NB4 (cell line): ENCODE data around the gene USP6NL.

Experiments
- DNase-seq: peaks from one replicate; pipeline ENCODE4 v3.0.0; 2010; ENCODE audit warnings: low read depth
- H3K4me3 ChIP-seq: one replicate; pipeline ENCODE4 v1.5.1; 2011; ENCODE audit warnings: mild to moderate bottlenecking, low read depth, low read length, moderate library complexity
- MYC ChIP-seq: IDR thresholded peaks from 2 replicates; pipeline ENCODE4 v1.6.1; 2011; ENCODE audit warnings: low read depth, low read length
- POLR2A ChIP-seq: IDR thresholded peaks from 2 replicates; pipeline ENCODE4 v1.6.1; 2011; ENCODE audit warnings: mild to moderate bottlenecking; ENCODE audit not compliant: insufficient read length; ENCODE audit errors: extremely low read depth
- TF ChIP-seq, protein P1 (sequence below): IDR thresholded peaks from 2 replicates; pipeline ENCODE4 v1.6.1; 2011; ENCODE audit warnings: low read depth, low read length
- TF ChIP-seq, protein P2 (sequence below): IDR thresholded peaks from one replicate; pipeline ENCODE4 v1.5.1; 2012; ENCODE audit warnings: low read depth, low read length

Gene USP6NL

GRCh38 chr10:11581213-11581612 lies 30.2 kb downstream of the USP6NL start:
- TF ChIP-seq, protein P1, sequence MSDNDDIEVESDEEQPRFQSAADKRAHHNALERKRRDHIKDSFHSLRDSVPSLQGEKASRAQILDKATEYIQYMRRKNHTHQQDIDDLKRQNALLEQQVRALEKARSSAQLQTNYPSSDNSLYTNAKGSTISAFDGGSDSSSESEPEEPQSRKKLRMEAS: no peak
- no peak for TF ChIP-seq MYC
- TF ChIP-seq, protein P2, sequence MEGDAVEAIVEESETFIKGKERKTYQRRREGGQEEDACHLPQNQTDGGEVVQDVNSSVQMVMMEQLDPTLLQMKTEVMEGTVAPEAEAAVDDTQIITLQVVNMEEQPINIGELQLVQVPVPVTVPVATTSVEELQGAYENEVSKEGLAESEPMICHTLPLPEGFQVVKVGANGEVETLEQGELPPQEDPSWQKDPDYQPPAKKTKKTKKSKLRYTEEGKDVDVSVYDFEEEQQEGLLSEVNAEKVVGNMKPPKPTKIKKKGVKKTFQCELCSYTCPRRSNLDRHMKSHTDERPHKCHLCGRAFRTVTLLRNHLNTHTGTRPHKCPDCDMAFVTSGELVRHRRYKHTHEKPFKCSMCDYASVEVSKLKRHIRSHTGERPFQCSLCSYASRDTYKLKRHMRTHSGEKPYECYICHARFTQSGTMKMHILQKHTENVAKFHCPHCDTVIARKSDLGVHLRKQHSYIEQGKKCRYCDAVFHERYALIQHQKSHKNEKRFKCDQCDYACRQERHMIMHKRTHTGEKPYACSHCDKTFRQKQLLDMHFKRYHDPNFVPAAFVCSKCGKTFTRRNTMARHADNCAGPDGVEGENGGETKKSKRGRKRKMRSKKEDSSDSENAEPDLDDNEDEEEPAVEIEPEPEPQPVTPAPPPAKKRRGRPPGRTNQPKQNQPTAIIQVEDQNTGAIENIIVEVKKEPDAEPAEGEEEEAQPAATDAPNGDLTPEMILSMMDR: no peak
- TF ChIP-seq POLR2A: no peak
- DNase-seq: no peak
- H3K4me3 ChIP-seq: no peak overlapping the region

- TF ChIP-seq POLR2A (no peak), MYC (no peak)
- TF ChIP-seq, protein P2: no peak
- TF ChIP-seq, protein P1: no peak
- no peak for DNase-seq
- no peak overlapping the region for H3K4me3 ChIP-seq
Observed at GRCh38 chr10:11579885-11580284, 31.6 kb downstream of the USP6NL start.

DNA sequence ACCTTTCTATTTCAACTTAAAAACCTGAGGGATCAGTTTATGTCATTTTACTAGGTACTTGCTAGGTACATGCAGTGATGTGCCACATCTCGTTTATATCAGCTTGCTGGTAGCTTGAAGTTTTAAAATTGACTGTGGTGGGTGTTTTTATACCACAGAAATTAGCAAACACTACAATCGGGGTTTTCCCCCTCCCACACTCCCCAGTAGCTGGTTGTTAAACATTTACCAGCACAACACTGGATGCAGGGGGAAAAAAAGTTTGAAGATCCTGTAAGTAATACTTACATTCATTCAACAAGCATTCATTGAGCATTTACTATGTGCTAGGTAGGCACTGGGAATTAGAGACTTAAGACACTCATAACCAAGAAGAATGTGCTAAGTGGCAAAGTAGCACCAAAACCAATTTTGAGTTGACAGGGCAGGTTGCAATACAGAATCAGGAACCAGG lies 32.6 kb downstream of the USP6NL start:
- TF ChIP-seq, protein P1: no peak
- no peak overlapping the region for H3K4me3 ChIP-seq
- DNase-seq: no peak

DNA sequence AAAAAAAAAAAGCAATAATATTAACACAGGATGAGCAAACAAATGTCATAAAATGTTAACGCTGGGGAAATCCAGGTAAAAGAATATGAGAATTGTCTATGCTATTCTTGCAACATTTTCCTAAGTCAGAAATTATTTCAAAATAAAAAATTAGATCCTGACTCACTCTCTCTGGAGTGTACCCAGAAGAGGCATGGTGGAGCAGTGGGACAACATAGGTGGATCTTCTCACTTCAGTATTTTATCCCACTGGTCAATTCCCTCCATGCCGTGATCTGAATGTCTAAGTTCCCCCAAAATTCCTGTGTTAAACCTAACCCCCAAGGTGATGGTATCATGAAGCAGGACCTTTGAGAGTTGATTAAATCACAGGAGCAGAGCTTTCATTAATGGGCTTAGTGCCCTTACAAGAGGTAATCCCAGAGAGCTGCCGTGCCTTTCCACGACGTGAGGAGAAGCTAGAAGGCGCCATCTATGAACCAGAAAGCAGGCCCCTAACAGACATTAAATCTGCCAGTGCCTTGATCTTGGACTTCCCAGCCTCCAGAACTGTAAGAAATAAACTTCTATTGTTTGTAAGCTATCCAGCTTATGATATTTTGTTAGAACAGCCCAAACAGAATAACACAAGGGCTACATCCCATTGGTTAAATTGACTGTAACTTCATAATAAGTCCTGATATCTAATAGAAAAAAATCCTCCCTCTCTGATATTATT lies 35.2 kb downstream of the USP6NL start:
- no peak overlapping the region for H3K4me3 ChIP-seq
- TF ChIP-seq, protein P2: no peak
- TF ChIP-seq POLR2A (no peak), MYC (no peak)
- TF ChIP-seq, protein P1: no peak
- no peak for DNase-seq

DNA sequence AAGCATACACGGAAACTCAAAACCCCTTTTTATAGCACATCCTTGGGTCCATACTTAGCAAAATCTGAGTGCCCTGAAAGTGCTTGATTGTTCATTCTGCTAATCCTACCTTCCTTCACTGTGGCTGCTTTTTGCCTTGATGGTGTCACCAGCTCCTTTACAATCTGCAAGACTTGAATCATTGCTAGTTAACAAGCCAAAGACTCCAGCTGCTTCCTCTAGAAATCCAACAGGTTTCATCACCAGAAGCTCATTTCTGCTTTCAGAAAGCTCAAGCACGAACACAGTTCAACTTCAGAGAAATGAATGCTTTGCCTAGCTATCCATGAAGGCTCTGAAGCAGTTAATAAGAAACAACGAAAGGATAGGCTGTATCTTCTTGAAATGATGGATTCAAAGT lies 38.0 kb downstream of the USP6NL start:
- H3K4me3 ChIP-seq: no peak overlapping the region
- peak; percentile 70 for DNase-seq
- TF ChIP-seq POLR2A (no peak), MYC (no peak)
- TF ChIP-seq, protein P1: no peak
- TF ChIP-seq, protein P2: no peak

- TF ChIP-seq, protein P2: no peak
- TF ChIP-seq, protein P1: no peak
- TF ChIP-seq POLR2A (no peak), MYC (no peak)
- no peak for DNase-seq
- H3K4me3 ChIP-seq: no peak overlapping the region
Observed at GRCh38 chr10:11570751-11571150, 40.7 kb downstream of the USP6NL start.
